Fibroblast of lung (primary cell): Measurements from ENCODE around the gene AK5. TPM values are rescaled to one million over a fixed set of nuclear protein-coding genes. Genes with fewer than 3 reads are reported as not detected.
"Not testable (repeated sequence)": the region's sequence is repeated elsewhere in the genome, so short reads cannot be mapped to it uniquely, and the experiment has no call there.

Experiments used
- DNase-seq, 2 donors: peaks; one replicate each; pipeline versions ENCODE4 v3.0.0 to v3.0.0-alpha.2; 2010; ENCODE audit warnings: low read depth in 2 of 2
- H2AFZ ChIP-seq: 2 replicates; pipeline ENCODE4 v1.5.1; 2012; ENCODE audit warnings: low read length, control low read depth, inconsistent platforms
- H3K27ac ChIP-seq: 2 replicates; pipeline ENCODE4 v1.5.1; 2011; ENCODE audit warnings: low read length, control low read depth; ENCODE audit not compliant: insufficient read depth
- H3K27me3 ChIP-seq: 2 replicates; pipeline ENCODE4 v1.5.1; 2011; ENCODE audit warnings: mild to moderate bottlenecking, low read length; ENCODE audit not compliant: control insufficient read depth, insufficient read depth
- H3K36me3 ChIP-seq: 2 replicates; pipeline ENCODE4 v1.5.1; 2011; ENCODE audit warnings: low read length; ENCODE audit not compliant: control insufficient read depth, insufficient read depth
- H3K4me1 ChIP-seq: 2 replicates; pipeline ENCODE4 v1.5.1; 2011; ENCODE audit warnings: low read length; ENCODE audit not compliant: control insufficient read depth, insufficient read depth; ENCODE audit errors: extremely low read depth
- H3K4me2 ChIP-seq: 2 replicates; pipeline ENCODE4 v1.5.1; 2011; ENCODE audit warnings: low read length, control low read depth; ENCODE audit not compliant: insufficient read depth; ENCODE audit errors: extremely low read depth
- H3K4me3 ChIP-seq, 4 experiments: fragments of 200-600 bp in 1 of 4; sonication (generic) in 1 of 4; replicated peaks in 1 of 4; 2 replicates each; pipeline ENCODE4 v1.5.1; 2011 to 2016; ENCODE audit warnings: low read length in 4 of 4, low read depth in 3 of 4, mild to moderate bottlenecking in 3 of 4, control low read depth in 2 of 4, inconsistent platforms in 1 of 4, mixed read lengths in 1 of 4; ENCODE audit not compliant: insufficient read depth in 1 of 4; ENCODE audit errors: control extremely low read depth in 1 of 4
- H3K79me2 ChIP-seq: 2 replicates; pipeline ENCODE4 v1.5.1; 2012; ENCODE audit warnings: mild to moderate bottlenecking, low read length, inconsistent platforms; ENCODE audit not compliant: control insufficient read depth, insufficient read depth
- H3K9ac ChIP-seq: 2 replicates; pipeline ENCODE4 v1.5.1; 2011; ENCODE audit warnings: mild to moderate bottlenecking, low read length, control low read depth; ENCODE audit not compliant: insufficient read depth
- H3K9me3 ChIP-seq: 2 replicates; pipeline ENCODE4 v1.5.1; 2012; ENCODE audit warnings: low read depth, low read length; ENCODE audit not compliant: control insufficient read depth, insufficient read depth
- H4K20me1 ChIP-seq: 2 replicates; pipeline ENCODE4 v1.5.1; 2011; ENCODE audit warnings: low read length; ENCODE audit not compliant: control insufficient read depth, insufficient read depth; ENCODE audit errors: extremely low read depth
- EZH2 ChIP-seq: IDR thresholded peaks from 2 replicates; pipeline ENCODE4 v1.5.1; 2012; ENCODE audit warnings: low read length, control low read depth, mild to moderate bottlenecking; ENCODE audit errors: missing control alignments
- polyA plus RNA-seq, 2 donors: library from polyadenylated mRNA; depleted of rRNA in 1 of 2; stranded (reverse) in 1 of 2; unstranded in 1 of 2; fragments of >200 nt; gene quantifications; 2 replicates each; pipeline ENCODE4 v1.2.1, GENCODE V29; 2011 to 2012; ENCODE audit warnings: missing spikeins in 1 of 2
- total RNA-seq: library from RNA; depleted of rRNA; stranded (reverse); fragments of >200 nt; gene quantifications from 2 replicates; pipeline ENCODE4 v1.2.1, GENCODE V29; 2014
- TF ChIP-seq, protein P1 (sequence below), 2 donors: IDR thresholded peaks in 1 of 2; conservative IDR thresholded peaks in 1 of 2; 1 replicate in 1 of 2; 2 replicates in 1 of 2; pipeline ENCODE4 v1.5.1; 2011 to 2012; ENCODE audit warnings: low read length in 2 of 2, control low read depth in 1 of 2, inconsistent platforms in 1 of 2, low read depth in 1 of 2, mild to moderate bottlenecking in 1 of 2

AK5 gene
- total and polyA plus RNA-seq, 2 donors (not counting 1 experiment from before 2014, with no cell fraction given) = 37.9 to 87.7 TPM

- Histone ChIP-seq H3K4me1 (peaks cover 12% of the 10 kb centered on the region), H3K36me3 (no peaks in the 10 kb centered on the region), H4K20me1 (no peaks in the 10 kb centered on the region), H3K4me2 (no peak overlapping the region), H3K27me3 (no peaks in the 10 kb centered on the region), H3K27ac (no peak overlapping the region), H2AFZ (no peak overlapping the region), H3K9ac (no peak overlapping the region), H3K79me2 (no peaks in the 10 kb centered on the region), H3K4me3 (no peak overlapping the region), H3K9me3 (no peaks in the 10 kb centered on the region)
- TF ChIP-seq EZH2 = no peak
- TF ChIP-seq, protein P1, sequence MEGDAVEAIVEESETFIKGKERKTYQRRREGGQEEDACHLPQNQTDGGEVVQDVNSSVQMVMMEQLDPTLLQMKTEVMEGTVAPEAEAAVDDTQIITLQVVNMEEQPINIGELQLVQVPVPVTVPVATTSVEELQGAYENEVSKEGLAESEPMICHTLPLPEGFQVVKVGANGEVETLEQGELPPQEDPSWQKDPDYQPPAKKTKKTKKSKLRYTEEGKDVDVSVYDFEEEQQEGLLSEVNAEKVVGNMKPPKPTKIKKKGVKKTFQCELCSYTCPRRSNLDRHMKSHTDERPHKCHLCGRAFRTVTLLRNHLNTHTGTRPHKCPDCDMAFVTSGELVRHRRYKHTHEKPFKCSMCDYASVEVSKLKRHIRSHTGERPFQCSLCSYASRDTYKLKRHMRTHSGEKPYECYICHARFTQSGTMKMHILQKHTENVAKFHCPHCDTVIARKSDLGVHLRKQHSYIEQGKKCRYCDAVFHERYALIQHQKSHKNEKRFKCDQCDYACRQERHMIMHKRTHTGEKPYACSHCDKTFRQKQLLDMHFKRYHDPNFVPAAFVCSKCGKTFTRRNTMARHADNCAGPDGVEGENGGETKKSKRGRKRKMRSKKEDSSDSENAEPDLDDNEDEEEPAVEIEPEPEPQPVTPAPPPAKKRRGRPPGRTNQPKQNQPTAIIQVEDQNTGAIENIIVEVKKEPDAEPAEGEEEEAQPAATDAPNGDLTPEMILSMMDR (conservative IDR thresholded peaks at IDR 0.05 in 1 of 2, IDR thresholded peaks at IDR 0.05 in 1 of 2; ENCODE audit: low read depth in 1 of 2, low read length in 2 of 2) = no peak
- peak in 1 of 2 donors; percentile 16 for DNase-seq
These were observed 227.3 kb downstream of the AK5 start for GRCh38 chr1:77509051-77509492.

GRCh38 chr1:77509898-77510297 is 228.1 kb downstream of the AK5 start:
- Histone ChIP-seq H3K36me3 (no peaks in the 10 kb centered on the region), H3K27me3 (no peaks in the 10 kb centered on the region), H3K9ac (no peak overlapping the region), H2AFZ (no peak overlapping the region), H3K9me3 (no peaks in the 10 kb centered on the region), H3K79me2 (no peaks in the 10 kb centered on the region), H4K20me1 (no peaks in the 10 kb centered on the region), H3K4me2 (no peak overlapping the region), H3K4me3 (no peak overlapping the region), H3K27ac (peak overlapping the region; percentile 28), H3K4me1 (peaks cover 18% of the 10 kb centered on the region)
- DNase-seq = no peak
- TF ChIP-seq, protein P1 (conservative IDR thresholded peaks at IDR 0.05 in 1 of 2, IDR thresholded peaks at IDR 0.05 in 1 of 2; ENCODE audit: low read depth in 1 of 2, low read length in 2 of 2) = no peak
- no peak for TF ChIP-seq EZH2

DNA sequence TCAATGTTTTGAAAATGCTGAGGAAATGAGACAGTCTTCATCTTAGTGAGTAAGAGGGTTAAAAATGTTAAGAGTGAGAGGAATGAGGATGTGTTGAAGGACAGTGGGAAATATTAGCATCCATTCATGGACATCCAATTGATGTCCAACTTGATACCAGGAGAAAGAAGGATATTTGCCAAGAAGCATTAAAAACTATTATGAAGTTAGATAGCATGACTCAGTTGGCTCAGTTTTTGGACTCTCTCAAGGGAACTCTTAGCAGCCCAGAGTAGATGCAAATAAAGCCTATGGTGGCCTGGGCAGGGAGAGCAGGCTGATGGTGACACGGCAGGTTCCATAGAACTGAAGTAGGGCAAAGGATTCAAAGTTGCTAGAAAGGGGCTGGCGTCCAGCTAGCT is 229.6 kb downstream of the AK5 start:
- Histone ChIP-seq H3K36me3 (no peaks in the 10 kb centered on the region), H3K27me3 (no peaks in the 10 kb centered on the region), H3K9me3 (no peaks in the 10 kb centered on the region), H3K27ac (peak overlapping the region; percentile 53), H3K4me1 (peaks cover 27% of the 10 kb centered on the region), H3K79me2 (no peaks in the 10 kb centered on the region), H2AFZ (no peak overlapping the region), H4K20me1 (no peaks in the 10 kb centered on the region), H3K4me3 (no peak overlapping the region), H3K9ac (no peak overlapping the region), H3K4me2 (no peak overlapping the region)
- peak; percentile 53 to 91 for DNase-seq
- TF ChIP-seq, protein P1 (conservative IDR thresholded peaks at IDR 0.05 in 1 of 2, IDR thresholded peaks at IDR 0.05 in 1 of 2; ENCODE audit: low read depth in 1 of 2, low read length in 2 of 2) = no peak
- TF ChIP-seq EZH2 = no peak

DNA sequence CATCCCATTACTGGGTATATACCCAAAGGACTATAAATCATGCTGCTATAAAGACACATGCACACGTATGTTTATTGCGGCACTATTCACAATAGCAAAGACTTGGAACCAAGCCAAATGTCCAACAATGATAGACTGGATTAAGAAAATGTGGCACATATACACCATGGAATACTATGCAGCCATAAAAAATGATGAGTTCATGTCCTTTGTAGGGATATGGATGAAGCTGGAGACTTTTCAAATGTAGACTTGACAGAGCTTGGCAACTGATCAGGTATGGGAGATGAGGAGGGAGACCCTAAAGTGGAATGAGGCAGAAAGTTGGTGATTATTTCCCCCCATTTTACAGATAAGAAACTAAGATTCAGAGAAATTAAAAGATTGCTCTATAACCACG is 230.8 kb downstream of the AK5 start:
- peak overlapping the region; percentile 13 for H3K27ac ChIP-seq
- H3K36me3 ChIP-seq, H3K9ac ChIP-seq: not testable (repeated sequence)

More for the DNA sequence above, 230.8 kb downstream of the AK5 start:
- not testable (repeated sequence) for H3K9me3 ChIP-seq, H3K27me3 ChIP-seq, H2AFZ ChIP-seq, DNase-seq, H4K20me1 ChIP-seq, H3K4me2 ChIP-seq, H3K4me3 ChIP-seq, H3K79me2 ChIP-seq
- H3K4me1 ChIP-seq = peaks cover 27% of the 10 kb centered on the region
